BJ (cell line): ENCODE results near the gene COL24A1. TPM values are rescaled to one million over a fixed set of nuclear protein-coding genes. Genes with fewer than 3 reads are reported as not detected.

Source experiments
- CTCF ChIA-PET: fragments of 350-600 bp; formaldehyde crosslinking; extraction: SDS; loops from one replicate; lab custom pipeline; 2021; ENCODE audit warnings: antibody characterized with exemption, inconsistent platforms; lab: Yijun Ruan, JAX
- POLR2A ChIA-PET: fragments of 300-600 bp; sonication (Branson Sonifier 250); formaldehyde crosslinking; extraction: SDS; loops from one replicate; lab custom pipeline; 2021; ENCODE audit warnings: antibody characterized with exemption; lab: Charles Lee
- DNase-seq: peaks from one replicate; pipeline ENCODE4 v3.0.0-alpha.2; 2011; ENCODE audit warnings: low read depth
- H3K27me3 ChIP-seq: 2 replicates; pipeline ENCODE4 v1.6.0; 2011; ENCODE audit warnings: low read length; ENCODE audit not compliant: control insufficient read depth, insufficient read depth
- H3K36me3 ChIP-seq: 2 replicates; pipeline ENCODE4 v1.5.1; 2011; ENCODE audit warnings: low read length; ENCODE audit not compliant: control insufficient read depth, insufficient read depth
- H3K4me3 ChIP-seq: 2 replicates; pipeline ENCODE4 v1.5.1; 2011; ENCODE audit warnings: low read depth, mild to moderate bottlenecking, control low read depth, low read length
- polyA plus RNA-seq: library from polyadenylated mRNA; depleted of rRNA; stranded (reverse); fragments of >200 nt; gene quantifications from 2 replicates; pipeline ENCODE4 v1.2.3, GENCODE V29; 2011
- TF ChIP-seq, protein P1 (sequence below): IDR thresholded peaks from 2 replicates; pipeline ENCODE4 v1.5.1; 2011; ENCODE audit warnings: low read depth, mild to moderate bottlenecking, control low read depth, inconsistent platforms, low read length, moderate library complexity; ENCODE audit not compliant: insufficient read depth

Gene COL24A1
- polyA plus RNA-seq, 1 experiment = 0.28 TPM

DNA sequence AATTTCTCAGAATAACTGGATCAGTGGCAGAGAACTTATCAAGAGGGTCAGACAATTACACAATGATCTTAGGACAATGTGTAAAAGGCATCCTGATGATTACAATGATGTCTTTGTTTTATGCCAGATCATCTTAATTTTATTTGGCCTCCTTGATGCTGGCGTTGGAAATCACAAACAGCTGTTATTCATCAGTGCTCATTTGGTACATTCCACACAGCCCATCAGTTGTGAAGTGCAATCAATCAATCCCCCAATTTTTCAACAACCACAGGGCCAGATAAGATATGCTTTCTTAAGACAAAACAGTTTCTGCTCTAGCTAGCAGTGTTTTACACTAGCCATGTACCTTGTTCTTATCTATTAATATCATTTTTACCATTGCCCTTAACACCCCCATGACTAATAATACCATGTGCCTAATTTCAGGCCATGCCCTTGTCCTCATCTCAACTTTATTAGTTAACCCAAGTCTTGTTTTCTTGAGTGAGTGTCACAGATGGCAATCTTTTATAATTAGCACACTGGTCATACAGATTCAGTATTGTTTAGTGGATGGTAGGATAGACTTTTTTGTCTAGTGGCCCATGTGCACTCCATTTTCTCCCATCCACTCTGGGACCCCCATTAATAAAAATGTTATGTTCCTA lies 40.8 kb upstream of the COL24A1 start:
- Histone ChIP-seq H3K4me3 (no peak overlapping the region), H3K36me3 (no peaks in the 10 kb centered on the region), H3K27me3 (no peaks in the 10 kb centered on the region)
- ChIA-PET POLR2A (no interaction called here), CTCF (interaction anchor here (1.0 kb wide), 1 partner anchor 28 kb away, joined by 3 read pairs; no protein-coding TSS in a partner anchor)
- TF ChIP-seq, protein P1, sequence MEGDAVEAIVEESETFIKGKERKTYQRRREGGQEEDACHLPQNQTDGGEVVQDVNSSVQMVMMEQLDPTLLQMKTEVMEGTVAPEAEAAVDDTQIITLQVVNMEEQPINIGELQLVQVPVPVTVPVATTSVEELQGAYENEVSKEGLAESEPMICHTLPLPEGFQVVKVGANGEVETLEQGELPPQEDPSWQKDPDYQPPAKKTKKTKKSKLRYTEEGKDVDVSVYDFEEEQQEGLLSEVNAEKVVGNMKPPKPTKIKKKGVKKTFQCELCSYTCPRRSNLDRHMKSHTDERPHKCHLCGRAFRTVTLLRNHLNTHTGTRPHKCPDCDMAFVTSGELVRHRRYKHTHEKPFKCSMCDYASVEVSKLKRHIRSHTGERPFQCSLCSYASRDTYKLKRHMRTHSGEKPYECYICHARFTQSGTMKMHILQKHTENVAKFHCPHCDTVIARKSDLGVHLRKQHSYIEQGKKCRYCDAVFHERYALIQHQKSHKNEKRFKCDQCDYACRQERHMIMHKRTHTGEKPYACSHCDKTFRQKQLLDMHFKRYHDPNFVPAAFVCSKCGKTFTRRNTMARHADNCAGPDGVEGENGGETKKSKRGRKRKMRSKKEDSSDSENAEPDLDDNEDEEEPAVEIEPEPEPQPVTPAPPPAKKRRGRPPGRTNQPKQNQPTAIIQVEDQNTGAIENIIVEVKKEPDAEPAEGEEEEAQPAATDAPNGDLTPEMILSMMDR = no peak
- no peak for DNase-seq

DNA sequence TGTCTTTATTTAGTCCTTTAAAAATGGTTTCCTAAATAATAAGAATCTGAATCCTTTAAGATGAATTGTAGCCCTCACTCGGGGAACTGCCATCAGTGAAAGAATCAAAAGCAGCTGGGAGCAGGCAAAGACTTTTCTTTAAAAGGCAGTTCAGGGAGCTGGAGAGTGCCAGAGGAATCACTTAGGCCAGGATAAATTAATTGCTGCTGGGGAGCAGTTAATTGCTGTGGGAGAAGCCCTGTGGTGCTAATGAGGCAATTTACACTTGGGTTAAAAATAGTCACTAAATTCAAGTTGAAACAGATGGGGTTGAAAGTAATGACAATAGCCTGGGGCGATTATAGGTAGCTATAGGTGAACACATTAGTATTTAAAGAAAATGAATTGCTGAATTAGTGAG lies 38.7 kb upstream of the COL24A1 start:
- H3K36me3 ChIP-seq = no peaks in the 10 kb centered on the region
- TF ChIP-seq, protein P1 = no peak
- POLR2A ChIA-PET = no interaction called here
- no peak for DNase-seq
- no peaks in the 10 kb centered on the region; the same call in 1 of the 2 replicates for H3K27me3 ChIP-seq
- CTCF ChIA-PET = interaction anchor here (0.6 to 1.4 kb wide), 2 partner anchors 10 to 1401 kb away, joined by 3 to 4 read pairs; no protein-coding TSS in a partner anchor
- H3K4me3 ChIP-seq = no peak overlapping the region

DNA sequence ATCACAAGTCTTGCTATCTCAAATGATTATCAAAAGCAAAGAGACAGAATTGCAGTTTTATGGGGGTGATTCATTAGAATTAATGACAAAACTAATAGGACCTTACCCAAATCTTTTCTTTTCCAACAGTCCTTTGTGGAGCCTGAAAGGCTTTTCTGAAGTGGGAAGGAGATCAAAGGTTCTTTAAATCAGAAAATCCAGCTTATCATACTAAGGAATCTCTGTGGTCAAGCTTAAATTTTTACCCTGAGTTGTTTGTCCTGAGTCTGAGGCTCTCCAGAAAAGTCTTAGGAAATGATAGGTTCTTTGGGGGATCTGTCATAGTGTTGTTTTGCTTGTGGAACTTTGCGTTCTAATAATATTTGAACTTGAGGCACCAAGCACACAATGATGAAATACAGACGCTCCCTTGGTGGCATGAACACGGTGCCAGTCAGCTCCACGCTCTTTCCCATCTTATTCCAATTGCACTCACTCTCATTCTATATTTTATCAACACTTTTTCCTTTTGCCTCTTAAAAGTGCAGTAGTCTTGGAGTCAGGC lies 38.0 kb upstream of the COL24A1 start:
- no peak for DNase-seq
- no peaks in the 10 kb centered on the region for H3K36me3 ChIP-seq
- no peak overlapping the region for H3K4me3 ChIP-seq
- peaks cover 2% of the 10 kb centered on the region; the same call in 1 of the 2 replicates for H3K27me3 ChIP-seq
- ChIA-PET POLR2A (no interaction called here), CTCF (interaction anchor here (0.7 to 1.4 kb wide), 2 partner anchors 11 to 481 kb away, joined by 3 to 4 read pairs; no protein-coding TSS in a partner anchor)
- TF ChIP-seq, protein P1 = no peak

DNA sequence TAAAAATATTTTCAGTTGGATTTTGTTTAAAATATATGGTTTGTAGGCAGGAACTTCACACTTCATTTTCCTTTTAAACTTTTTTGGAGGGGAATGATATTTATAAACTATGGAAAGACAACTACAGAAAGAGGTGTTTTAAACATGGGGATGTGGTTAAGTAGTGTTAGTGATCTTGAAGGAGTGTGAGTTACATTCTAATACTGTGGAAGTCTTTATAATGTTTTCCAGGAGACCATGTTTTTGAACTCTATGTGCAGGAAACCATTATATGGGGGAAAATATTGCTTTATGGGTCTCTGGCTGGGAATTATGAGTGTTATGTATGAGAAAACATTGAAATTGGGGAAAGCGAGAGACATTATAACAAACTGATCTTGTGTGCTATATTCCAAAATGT lies 35.8 kb upstream of the COL24A1 start:
- POLR2A ChIA-PET = no interaction called here
- CTCF ChIA-PET = no interaction called here
- TF ChIP-seq, protein P1 = no peak
- no peak for DNase-seq
- Histone ChIP-seq H3K27me3 (peaks cover 2% of the 10 kb centered on the region; the same call in 1 of the 2 replicates), H3K36me3 (no peaks in the 10 kb centered on the region), H3K4me3 (no peak overlapping the region)

DNA sequence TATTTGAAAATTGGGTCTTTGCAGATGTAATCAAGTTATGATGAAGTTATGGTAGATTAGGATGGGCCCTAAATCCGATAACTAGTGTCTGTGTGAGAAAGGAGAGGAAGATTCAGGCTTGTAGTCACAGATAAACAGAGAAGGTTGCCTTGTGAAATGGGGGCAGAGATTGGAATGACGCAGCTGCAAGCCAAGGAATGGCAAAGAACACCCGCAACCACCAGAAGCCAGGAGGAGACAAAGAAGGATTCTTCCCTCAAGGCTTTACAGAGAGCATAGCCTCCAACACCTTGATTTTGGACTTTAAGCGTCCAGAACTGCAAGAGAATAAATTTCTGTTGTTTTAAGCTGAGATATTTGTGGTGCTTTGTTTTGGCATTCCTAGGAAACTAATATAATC lies 35.4 kb upstream of the COL24A1 start:
- ChIA-PET CTCF (no interaction called here), POLR2A (no interaction called here)
- H3K36me3 ChIP-seq = no peaks in the 10 kb centered on the region
- peaks cover 2% of the 10 kb centered on the region; the same call in 1 of the 2 replicates for H3K27me3 ChIP-seq
- TF ChIP-seq, protein P1 = no peak
- no peak overlapping the region for H3K4me3 ChIP-seq
- no peak for DNase-seq
